GM19395 (cell line): ENCODE results near the gene SYTL4.

Experiments
- ATAC-seq: cut with Tn5 transposase; IDR thresholded peaks from one replicate; pipeline ENCODE4 v1.9.1; 2021; ENCODE audit warnings: mild to moderate bottlenecking, moderate library complexity; ENCODE audit not compliant: unreplicated experiment

The SYTL4 gene

GRCh38 chrX:100649550-100650356 is 82.2 kb downstream of the SYTL4 start:
- no peak for ATAC-seq

GRCh38 chrX:100648458-100649417 is 83.2 kb downstream of the SYTL4 start:
- no peak for ATAC-seq

- ATAC-seq = no peak
Measured at GRCh38 chrX:100647739-100648138, 84.2 kb downstream of the SYTL4 start.

GRCh38 chrX:100647095-100647494 is 84.8 kb downstream of the SYTL4 start:
- no peak for ATAC-seq

GRCh38 chrX:100645106-100645505 is 86.8 kb downstream of the SYTL4 start:
- no peak for ATAC-seq

DNA sequence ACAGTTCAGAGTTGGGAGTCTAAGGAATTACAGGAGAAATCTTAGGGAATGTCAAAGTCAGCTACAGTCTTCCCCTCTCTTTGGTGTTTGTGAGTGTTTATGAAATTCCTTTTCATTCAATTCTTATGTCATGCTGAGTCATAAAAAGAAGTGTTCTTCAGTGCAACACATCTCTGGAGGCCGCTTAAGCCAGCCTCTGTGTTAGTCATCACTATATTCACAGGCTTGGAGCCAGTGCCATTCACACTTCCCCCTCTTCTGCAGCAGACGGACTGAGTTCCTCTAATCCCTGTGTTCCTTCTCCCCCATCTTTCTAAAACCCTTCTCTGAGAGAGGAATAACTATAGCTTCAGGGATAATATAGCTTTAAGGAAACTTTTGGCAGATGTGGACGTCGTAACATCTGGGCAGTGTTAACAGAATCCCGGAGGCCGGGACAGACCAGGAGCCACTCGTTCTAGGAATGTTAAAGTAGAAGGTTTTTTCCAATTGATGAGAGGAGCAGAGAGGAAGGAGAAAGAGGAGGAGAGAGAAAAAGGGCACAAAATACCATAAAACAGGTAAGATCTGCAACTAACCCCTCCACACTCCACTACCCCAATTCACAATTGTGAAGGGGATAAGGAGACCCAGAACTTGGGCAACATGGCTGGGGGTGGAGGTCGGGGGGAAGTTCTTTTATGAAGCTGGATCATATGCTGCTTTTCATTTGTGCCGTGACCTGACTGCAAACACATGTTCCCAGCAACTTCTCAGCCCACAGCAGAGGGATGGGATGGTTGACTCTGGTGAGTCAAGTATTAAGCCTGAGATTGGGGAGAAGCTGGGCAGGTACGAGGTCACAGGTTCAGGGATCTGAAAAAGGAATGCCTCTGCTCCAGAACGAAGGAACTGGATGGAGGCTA is 87.7 kb downstream of the SYTL4 start, which contains the start of gene SRPX2:
Gene SRPX2 (plus strand): TSS at position 244 of the 905 bp plus-strand sequence. CDS start 2,124 bp downstream, outside the sequence.
- no peak for ATAC-seq

DNA sequence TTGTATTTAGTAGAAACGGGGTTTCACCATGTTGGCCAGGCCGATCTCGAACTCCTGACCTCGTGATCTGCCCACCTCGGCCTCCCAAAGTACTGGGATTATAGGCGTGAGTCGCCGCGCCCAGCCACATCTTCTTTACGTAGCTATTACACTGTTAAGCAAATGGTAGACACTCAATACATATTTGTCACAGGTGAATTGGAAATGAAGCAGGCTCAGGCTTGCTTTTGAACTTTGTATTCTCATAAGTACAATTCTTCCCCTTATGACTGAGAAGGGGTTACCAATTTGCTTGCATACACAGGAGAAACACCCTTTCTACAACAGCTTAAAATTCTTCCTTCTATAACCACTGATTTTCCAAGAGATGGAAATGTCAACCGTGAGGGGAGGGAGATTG is 88.7 kb downstream of the SYTL4 start:
- ATAC-seq = no peak

DNA sequence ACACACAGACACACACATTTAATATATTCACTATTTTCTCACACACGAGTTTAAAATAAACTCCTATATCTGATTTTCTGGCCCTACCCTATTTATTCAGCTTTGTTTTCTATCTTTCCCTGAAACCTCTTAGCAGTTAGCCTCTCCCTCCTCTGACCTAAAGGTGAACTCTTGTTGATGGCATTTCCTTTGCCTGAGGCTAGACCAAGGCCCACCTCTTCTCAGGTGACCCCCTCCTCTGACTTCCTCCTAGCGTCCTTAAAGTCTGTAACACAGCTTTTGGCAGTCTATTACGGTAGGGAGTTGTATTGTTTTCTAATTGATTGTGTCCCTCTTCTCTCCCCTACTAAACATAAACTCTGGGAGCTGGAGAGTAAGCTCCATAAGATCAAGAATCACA is 89.6 kb downstream of the SYTL4 start:
- ATAC-seq = no peak

- peak; percentile 99 for ATAC-seq
Measured at GRCh38 chrX:100636321-100636991, 95.5 kb downstream of the SYTL4 start, which contains the start of gene TSPAN6. Gene TSPAN6, minus strand, starts transcription at chrX:100636806. Its CDS starts 112 bp downstream, at chrX:100636694.

DNA sequence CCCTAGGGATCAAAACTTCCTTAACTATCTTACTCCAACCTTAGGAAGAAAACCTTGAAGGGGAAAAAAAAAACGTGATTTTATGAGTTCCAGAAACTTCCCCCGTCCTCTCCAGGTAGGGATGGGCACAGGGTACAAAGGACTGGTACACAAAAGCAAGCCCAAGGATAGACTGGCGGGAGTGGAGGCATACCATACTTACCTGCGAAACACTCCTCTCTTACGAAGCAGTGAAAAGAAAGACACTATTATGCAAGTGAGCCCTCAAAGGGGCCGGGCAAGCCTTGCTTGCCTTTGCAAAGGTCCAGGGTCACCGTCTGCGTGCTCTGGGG is 96.0 kb downstream of the SYTL4 start:
- ATAC-seq = peak; percentile 7

DNA sequence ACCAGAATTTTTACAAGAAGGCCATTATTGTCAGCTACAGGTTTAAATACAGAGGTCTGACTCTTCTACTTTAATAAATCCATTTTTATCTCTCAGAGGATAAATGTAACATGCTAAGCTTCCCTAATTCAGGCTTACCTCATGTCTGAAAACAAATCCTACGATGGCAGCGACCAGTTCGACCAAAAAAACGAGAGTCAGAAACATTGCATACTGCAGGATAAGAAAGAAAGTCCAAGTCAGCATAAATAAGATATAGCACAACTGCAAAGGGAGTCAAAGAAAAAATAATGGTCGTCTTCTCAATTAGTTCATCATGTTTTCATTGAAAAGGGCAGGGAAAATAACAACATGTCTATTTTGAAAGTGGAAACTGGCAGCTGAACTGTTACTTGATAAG is 96.9 kb downstream of the SYTL4 start:
- no peak for ATAC-seq

DNA sequence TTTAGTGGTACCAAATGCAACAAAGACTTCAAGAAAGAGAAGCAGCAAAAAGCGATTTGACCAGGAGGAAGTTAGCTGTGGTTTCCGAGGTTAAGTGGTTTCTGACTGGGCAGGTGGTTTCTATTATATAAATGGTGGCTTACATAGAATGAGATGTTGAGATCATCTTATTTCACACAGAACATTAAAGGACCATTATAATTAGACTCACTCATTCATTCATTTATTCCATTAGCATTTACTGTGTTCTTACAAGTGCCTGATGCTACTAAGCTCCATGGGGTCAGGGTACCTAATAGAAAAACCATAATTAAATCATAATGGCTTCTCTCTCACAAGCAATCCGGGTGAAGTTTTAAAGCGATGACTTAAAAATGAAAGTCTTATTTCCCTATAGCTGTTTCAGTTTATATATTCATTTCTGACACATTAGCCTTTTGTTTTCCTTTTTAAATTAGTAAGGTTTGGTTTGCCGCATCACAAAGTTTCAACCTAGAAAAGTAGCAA is 105.9 kb downstream of the SYTL4 start:
- peak; percentile 97 for ATAC-seq
